HTERT RPE-1 (cell line): ENCODE results near the gene BHLHE41.

Experiments used
- in situ Hi-C: fragments of 300-500 bp; cut with MboI; formaldehyde crosslinking; loops from 4 replicates; pipeline ENCODE4 v1.14.3; 2020; ENCODE audit warnings: low sequenced_read_pairs

The BHLHE41 gene

DNA sequence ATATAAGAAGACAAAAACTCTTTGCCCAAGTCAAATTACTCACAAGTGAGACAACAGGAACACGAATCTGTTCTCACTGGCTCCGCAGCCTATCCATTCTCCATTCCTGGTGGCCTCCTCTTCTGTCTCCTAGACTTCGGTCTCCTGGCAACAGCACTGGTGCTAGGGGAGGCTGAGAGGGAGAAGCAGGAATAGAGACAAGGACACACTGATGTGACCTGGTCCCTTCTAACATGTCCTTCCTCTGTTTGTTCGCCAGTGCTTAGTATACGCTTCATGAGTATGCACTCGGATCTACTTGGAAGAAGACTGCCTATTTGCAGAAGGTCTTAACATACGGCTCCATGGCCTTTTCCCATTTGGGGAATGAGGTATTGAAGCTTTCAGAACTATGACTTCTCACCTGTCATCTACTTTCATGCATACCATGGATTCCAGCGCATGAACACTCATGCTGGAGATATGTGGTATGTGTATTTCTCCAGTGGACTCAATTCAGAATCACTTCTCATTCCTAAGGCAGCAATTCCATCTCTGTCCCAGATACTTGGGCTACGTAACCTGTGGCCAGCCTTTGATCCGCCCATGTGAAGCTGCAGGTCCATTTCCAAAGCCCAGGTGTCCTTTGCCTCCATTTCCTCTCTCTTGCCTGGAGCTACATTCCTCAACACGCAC, 33.9 kb downstream of the BHLHE41 start:
- in situ Hi-C loops, result no loop called here

GRCh38 chr12:26088998-26089397, 35.8 kb downstream of the BHLHE41 start:
- in situ Hi-C loops, result no loop called here

GRCh38 chr12:26086936-26087335, 37.9 kb downstream of the BHLHE41 start:
- in situ Hi-C loops, result no loop called here

DNA sequence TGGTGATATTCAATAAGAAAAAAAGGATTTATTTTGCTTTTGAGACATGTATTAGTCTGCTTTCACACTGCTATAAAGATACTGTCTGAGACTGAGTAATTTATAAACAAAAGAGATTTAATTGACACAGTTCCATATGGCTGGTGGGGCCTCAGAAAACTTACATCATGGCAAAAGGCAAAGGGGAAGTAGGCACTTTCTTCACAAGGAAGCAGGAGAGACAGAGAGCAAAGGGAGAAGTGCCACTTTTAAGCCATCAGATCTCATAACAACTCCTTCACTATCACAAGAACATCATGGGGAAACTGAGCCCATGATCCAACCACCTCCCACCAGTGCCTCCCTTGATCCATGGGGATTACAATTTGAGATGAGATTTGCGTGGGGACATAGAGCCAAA, 43.9 kb downstream of the BHLHE41 start:
- in situ Hi-C loops, result no loop called here

DNA sequence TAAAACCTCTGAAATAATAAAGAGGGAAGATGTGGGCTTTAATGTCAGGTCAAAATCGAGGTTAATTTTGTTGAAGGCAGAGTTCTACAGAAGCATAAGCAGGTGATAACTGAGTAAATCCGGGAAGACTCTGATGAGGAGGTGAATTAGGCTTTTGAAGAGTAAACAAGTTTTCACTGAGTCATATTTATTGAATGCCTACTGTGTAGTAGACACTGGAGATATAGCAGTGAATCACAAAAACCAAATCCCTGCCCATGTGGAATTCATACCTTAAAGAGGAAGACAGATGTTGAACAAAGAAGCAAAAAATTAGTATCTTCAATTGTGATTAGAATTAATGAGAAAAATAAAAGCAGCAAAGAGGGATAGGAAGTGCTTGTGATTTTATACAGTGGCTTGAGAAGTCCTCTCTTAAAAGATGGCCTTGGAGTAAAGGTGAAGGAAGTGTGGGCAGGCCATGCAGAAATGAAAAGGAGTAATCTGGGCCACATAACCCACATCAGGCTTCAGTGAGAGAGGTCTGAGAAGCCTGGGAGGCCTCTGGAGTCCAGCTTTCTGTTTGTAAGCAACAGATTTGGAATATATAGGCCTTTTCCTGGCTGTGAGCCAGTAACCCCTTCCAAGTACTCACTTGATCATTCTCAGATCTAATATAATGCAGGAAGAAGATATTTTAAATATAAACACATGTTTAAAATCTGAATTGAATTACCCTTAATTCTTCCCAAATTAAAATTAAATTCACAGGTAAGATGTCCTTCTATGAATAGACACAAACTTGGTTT, 46.7 kb downstream of the BHLHE41 start:
- in situ Hi-C loops, result no loop called here
